HepG2 (cell line): ENCODE measurements around the gene DCAKD. TPM values are rescaled to one million over a fixed set of nuclear protein-coding genes. Genes with fewer than 3 reads are reported as not detected.

ENCODE experiments used
- BCL6 ChIP-seq: IDR thresholded peaks from 2 replicates; pipeline ENCODE4 v1.6.1; 2016; ENCODE audit warnings: missing genetic modification reagents, missing compliant biosample characterization
- HDAC1 ChIP-seq: sonication (generic); formaldehyde crosslinking; IDR thresholded peaks from 2 replicates; pipeline ENCODE4 v1.5.1; 2020; ENCODE audit warnings: mild to moderate bottlenecking, missing genetic modification reagents
- JUND ChIP-seq: sonication (generic); formaldehyde crosslinking; IDR thresholded peaks from 2 replicates; pipeline ENCODE4 v1.8.0; 2022; ENCODE audit warnings: mild to moderate bottlenecking, missing genetic modification reagents
- NFATC3 ChIP-seq: sonication (generic); formaldehyde crosslinking; IDR thresholded peaks from 2 replicates; pipeline ENCODE4 v1.5.1; 2020; ENCODE audit warnings: mild to moderate bottlenecking, missing genetic modification reagents
- NFIC ChIP-seq: IDR thresholded peaks from 2 replicates; pipeline ENCODE4 v1.6.1; 2012; ENCODE audit warnings: mild to moderate bottlenecking, low read length, inconsistent platforms
- RFXANK ChIP-seq: IDR thresholded peaks from 2 replicates; pipeline ENCODE4 v1.6.1; 2016
- SNAI1 ChIP-seq: sonication (generic); formaldehyde crosslinking; IDR thresholded peaks from 2 replicates; pipeline ENCODE4 v1.5.0; 2020; ENCODE audit warnings: mild to moderate bottlenecking, missing genetic modification reagents, borderline replicate concordance
- TRIM24 ChIP-seq: sonication (generic); formaldehyde crosslinking; IDR thresholded peaks from 2 replicates; pipeline ENCODE4 v1.8.0; 2022; ENCODE audit warnings: mild to moderate bottlenecking, missing genetic modification reagents
- U2AF2 ChIP-seq: fragments of 200-400 bp; formaldehyde crosslinking; IDR thresholded peaks from 2 replicates; pipeline ENCODE4 v1.6.1; 2017; ENCODE audit warnings: low read depth, mild to moderate bottlenecking, low read length
- ZNF230 ChIP-seq: sonication (generic); formaldehyde crosslinking; IDR thresholded peaks from 2 replicates; pipeline ENCODE4 v1.4.0; 2020; ENCODE audit warnings: mild to moderate bottlenecking, missing genetic modification reagents
- ZNF274 ChIP-seq: sonication (generic); formaldehyde crosslinking; IDR thresholded peaks from 2 replicates; pipeline ENCODE4 v1.5.1; 2020; ENCODE audit warnings: mild to moderate bottlenecking, missing genetic modification reagents
- ZNF382 ChIP-seq: sonication (generic); formaldehyde crosslinking; IDR thresholded peaks from 2 replicates; pipeline ENCODE4 v1.5.0; 2020; ENCODE audit warnings: missing genetic modification reagents, mild to moderate bottlenecking, borderline replicate concordance
- ZNF674 ChIP-seq: sonication (generic); formaldehyde crosslinking; IDR thresholded peaks from 2 replicates; pipeline ENCODE4 v1.5.0; 2020; ENCODE audit warnings: low read depth, mild to moderate bottlenecking, missing genetic modification reagents
- polyA plus RNA-seq, 8 experiments: library from polyadenylated mRNA; depleted of rRNA in 3 of 8; stranded (reverse) in 7 of 8; unstranded in 1 of 8; fragments of >200 nt; fragmentation: Illumina TruSeq in 4 of 8; extraction: Trizol in 4 of 8; gene quantifications; 2 replicates each; pipeline versions ENCODE4 v1.2.1 to v1.2.3, GENCODE V29; 2011 to 2016; ENCODE audit warnings: low read depth in 4 of 8, missing spikeins in 1 of 8, mixed read lengths in 1 of 8; ENCODE audit not compliant: insufficient read depth in 1 of 8
- total RNA-seq, 5 experiments: library from RNA; depleted of rRNA; stranded (reverse); fragments of >200 nt; fragmentation: Illumina TruSeq; extraction: Trizol; gene quantifications; 2 replicates each; pipeline ENCODE4 v1.2.3, GENCODE V29; 2016; ENCODE audit warnings: low read depth in 1 of 5
- TF ChIP-seq, protein P1 (sequence below): IDR thresholded peaks from 2 replicates; pipeline ENCODE4 v1.6.1; 2016
- TF ChIP-seq, protein P2 (sequence below): sonication (generic); formaldehyde crosslinking; IDR thresholded peaks from 2 replicates; pipeline ENCODE4 v1.5.1; 2020; ENCODE audit warnings: mild to moderate bottlenecking, missing genetic modification reagents, moderate library complexity
- TF ChIP-seq, protein P3 (sequence below): sonication (generic); formaldehyde crosslinking; IDR thresholded peaks from 2 replicates; pipeline ENCODE4 v1.4.0; 2020; ENCODE audit warnings: missing genetic modification reagents
- TF ChIP-seq, protein P4 (sequence below): sonication (generic); formaldehyde crosslinking; IDR thresholded peaks from 2 replicates; pipeline ENCODE4 v1.5.1; 2020; ENCODE audit warnings: mild to moderate bottlenecking, missing genetic modification reagents, moderate library complexity
- TF ChIP-seq, protein P5 (sequence below): sonication (generic); formaldehyde crosslinking; IDR thresholded peaks from 2 replicates; pipeline ENCODE4 v1.4.0; 2020; ENCODE audit warnings: missing genetic modification reagents

The DCAKD gene
- total and polyA plus RNA-seq, 2 of the 13 experiments (the other 11 are each of a cell fraction or from before 2014, with no cell fraction given) = 25.9 to 29.2 TPM

DNA sequence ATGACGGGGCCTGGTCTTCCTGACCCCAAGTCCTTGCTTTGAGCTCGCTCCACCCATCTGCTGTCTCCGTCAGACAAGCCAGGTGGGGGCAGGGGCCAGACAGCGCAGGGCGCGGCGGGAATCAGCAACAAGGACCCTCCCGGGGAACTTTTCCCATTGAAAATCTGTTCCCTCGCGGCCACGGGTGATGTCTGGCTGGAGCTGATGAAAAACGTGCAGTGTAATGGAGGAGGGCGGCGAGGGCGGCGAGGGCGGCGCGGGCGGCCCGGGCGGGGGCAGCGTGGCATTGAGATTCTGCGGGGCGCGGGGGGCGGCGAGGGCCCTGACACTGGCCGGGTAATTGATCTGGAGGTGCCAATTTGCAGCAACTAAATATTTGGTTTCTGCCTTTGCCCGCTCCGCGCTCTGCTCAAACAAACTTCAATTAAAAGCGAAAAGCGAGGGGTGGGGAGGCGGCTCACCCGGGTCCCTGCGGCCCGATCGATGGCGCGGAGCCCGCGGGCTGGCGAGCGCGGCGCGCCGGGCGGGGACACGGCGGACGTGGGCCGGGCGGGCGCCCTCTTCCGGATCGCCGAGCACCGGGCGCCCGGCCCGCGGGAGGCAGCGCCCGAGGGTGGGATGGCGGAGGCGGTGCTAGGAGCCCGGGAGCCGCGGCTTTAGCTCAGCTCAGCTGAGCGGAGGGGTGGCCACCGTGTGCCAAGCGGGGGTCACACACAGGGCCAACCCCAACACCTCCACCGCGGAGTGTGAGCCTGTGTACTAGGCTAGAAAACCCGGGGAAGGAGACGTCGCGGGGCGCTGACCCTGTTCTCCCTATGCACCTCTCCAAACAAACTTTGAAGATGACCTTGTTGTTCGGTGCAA, 32.4 kb downstream of the DCAKD start (continued):
- TF ChIP-seq, protein P1, sequence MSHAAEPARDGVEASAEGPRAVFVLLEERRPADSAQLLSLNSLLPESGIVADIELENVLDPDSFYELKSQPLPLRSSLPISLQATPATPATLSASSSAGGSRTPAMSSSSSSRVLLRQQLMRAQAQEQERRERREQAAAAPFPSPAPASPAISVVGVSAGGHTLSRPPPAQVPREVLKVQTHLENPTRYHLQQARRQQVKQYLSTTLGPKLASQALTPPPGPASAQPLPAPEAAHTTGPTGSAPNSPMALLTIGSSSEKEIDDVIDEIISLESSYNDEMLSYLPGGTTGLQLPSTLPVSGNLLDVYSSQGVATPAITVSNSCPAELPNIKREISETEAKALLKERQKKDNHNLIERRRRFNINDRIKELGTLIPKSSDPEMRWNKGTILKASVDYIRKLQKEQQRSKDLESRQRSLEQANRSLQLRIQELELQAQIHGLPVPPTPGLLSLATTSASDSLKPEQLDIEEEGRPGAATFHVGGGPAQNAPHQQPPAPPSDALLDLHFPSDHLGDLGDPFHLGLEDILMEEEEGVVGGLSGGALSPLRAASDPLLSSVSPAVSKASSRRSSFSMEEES (CRISPR knock-in tag) = no peak
- TF ChIP-seq NFIC (no peak), HDAC1 (no peak), ZNF274 (CRISPR knock-in tag) (no peak; the same call in 1 of the 2 replicates), JUND (CRISPR knock-in tag) (no peak), U2AF2 (no peak), ZNF382 (CRISPR knock-in tag) (no peak), ZNF230 (CRISPR knock-in tag) (no peak), BCL6 (CRISPR knock-in tag) (no peak), NFATC3 (CRISPR knock-in tag) (no peak), RFXANK (CRISPR knock-in tag) (no peak), TRIM24 (no peak), SNAI1 (CRISPR knock-in tag) (no peak), ZNF674 (CRISPR knock-in tag) (no peak)
- TF ChIP-seq, protein P2, sequence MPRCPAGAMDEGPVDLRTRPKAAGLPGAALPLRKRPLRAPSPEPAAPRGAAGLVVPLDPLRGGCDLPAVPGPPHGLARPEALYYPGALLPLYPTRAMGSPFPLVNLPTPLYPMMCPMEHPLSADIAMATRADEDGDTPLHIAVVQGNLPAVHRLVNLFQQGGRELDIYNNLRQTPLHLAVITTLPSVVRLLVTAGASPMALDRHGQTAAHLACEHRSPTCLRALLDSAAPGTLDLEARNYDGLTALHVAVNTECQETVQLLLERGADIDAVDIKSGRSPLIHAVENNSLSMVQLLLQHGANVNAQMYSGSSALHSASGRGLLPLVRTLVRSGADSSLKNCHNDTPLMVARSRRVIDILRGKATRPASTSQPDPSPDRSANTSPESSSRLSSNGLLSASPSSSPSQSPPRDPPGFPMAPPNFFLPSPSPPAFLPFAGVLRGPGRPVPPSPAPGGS (CRISPR knock-in tag) = no peak
- TF ChIP-seq, protein P3, sequence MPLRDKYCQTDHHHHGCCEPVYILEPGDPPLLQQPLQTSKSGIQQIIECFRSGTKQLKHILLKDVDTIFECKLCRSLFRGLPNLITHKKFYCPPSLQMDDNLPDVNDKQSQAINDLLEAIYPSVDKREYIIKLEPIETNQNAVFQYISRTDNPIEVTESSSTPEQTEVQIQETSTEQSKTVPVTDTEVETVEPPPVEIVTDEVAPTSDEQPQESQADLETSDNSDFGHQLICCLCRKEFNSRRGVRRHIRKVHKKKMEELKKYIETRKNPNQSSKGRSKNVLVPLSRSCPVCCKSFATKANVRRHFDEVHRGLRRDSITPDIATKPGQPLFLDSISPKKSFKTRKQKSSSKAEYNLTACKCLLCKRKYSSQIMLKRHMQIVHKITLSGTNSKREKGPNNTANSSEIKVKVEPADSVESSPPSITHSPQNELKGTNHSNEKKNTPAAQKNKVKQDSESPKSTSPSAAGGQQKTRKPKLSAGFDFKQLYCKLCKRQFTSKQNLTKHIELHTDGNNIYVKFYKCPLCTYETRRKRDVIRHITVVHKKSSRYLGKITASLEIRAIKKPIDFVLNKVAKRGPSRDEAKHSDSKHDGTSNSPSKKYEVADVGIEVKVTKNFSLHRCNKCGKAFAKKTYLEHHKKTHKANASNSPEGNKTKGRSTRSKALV (CRISPR knock-in tag) = no peak
- TF ChIP-seq, protein P4, sequence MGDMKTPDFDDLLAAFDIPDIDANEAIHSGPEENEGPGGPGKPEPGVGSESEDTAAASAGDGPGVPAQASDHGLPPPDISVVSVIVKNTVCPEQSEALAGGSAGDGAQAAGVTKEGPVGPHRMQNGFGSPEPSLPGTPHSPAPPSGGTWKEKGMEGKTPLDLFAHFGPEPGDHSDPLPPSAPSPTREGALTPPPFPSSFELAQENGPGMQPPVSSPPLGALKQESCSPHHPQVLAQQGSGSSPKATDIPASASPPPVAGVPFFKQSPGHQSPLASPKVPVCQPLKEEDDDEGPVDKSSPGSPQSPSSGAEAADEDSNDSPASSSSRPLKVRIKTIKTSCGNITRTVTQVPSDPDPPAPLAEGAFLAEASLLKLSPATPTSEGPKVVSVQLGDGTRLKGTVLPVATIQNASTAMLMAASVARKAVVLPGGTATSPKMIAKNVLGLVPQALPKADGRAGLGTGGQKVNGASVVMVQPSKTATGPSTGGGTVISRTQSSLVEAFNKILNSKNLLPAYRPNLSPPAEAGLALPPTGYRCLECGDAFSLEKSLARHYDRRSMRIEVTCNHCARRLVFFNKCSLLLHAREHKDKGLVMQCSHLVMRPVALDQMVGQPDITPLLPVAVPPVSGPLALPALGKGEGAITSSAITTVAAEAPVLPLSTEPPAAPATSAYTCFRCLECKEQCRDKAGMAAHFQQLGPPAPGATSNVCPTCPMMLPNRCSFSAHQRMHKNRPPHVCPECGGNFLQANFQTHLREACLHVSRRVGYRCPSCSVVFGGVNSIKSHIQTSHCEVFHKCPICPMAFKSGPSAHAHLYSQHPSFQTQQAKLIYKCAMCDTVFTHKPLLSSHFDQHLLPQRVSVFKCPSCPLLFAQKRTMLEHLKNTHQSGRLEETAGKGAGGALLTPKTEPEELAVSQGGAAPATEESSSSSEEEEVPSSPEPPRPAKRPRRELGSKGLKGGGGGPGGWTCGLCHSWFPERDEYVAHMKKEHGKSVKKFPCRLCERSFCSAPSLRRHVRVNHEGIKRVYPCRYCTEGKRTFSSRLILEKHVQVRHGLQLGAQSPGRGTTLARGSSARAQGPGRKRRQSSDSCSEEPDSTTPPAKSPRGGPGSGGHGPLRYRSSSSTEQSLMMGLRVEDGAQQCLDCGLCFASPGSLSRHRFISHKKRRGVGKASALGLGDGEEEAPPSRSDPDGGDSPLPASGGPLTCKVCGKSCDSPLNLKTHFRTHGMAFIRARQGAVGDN (CRISPR knock-in tag) = peak; percentile 74
- TF ChIP-seq, protein P5, sequence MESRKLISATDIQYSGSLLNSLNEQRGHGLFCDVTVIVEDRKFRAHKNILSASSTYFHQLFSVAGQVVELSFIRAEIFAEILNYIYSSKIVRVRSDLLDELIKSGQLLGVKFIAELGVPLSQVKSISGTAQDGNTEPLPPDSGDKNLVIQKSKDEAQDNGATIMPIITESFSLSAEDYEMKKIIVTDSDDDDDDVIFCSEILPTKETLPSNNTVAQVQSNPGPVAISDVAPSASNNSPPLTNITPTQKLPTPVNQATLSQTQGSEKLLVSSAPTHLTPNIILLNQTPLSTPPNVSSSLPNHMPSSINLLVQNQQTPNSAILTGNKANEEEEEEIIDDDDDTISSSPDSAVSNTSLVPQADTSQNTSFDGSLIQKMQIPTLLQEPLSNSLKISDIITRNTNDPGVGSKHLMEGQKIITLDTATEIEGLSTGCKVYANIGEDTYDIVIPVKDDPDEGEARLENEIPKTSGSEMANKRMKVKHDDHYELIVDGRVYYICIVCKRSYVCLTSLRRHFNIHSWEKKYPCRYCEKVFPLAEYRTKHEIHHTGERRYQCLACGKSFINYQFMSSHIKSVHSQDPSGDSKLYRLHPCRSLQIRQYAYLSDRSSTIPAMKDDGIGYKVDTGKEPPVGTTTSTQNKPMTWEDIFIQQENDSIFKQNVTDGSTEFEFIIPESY (CRISPR knock-in tag) = no peak
